HG03159 (cell line): ENCODE measurements around the gene NOL6.
"Not testable (repeated sequence)": the region's sequence is repeated elsewhere in the genome, so short reads cannot be mapped to it uniquely, and the experiment has no call there.

Experiments
- ATAC-seq: cut with Tn5 transposase; IDR thresholded peaks from one replicate; pipeline ENCODE4 v1.9.1; 2021; ENCODE audit warnings: mild to moderate bottlenecking, moderate library complexity; ENCODE audit not compliant: unreplicated experiment

NOL6 gene

GRCh38 chr9:33473643-33474352, at the start of gene NOL6:
Gene NOL6 (minus strand): TSS chr9:33473924. CDS start chr9:33473842, 82 bp downstream.
- peak; percentile 98 for ATAC-seq

GRCh38 chr9:33521861-33522260, 48.1 kb upstream of the NOL6 start:
- ATAC-seq, result not testable (repeated sequence)

GRCh38 chr9:33517934-33518577, 44.3 kb upstream of the NOL6 start:
- not testable (repeated sequence) for ATAC-seq

- no peak for ATAC-seq
These were observed 43.6 kb upstream of the NOL6 start for GRCh38 chr9:33517373-33517772.

GRCh38 chr9:33516397-33516796, 42.7 kb upstream of the NOL6 start:
- not testable (repeated sequence) for ATAC-seq

- not testable (repeated sequence) for ATAC-seq
These were observed 41.7 kb upstream of the NOL6 start for GRCh38 chr9:33515342-33515995.

- ATAC-seq, result not testable (repeated sequence)
These were observed 38.8 kb upstream of the NOL6 start for GRCh38 chr9:33512535-33512934.

- not testable (repeated sequence) for ATAC-seq
These were observed 37.4 kb upstream of the NOL6 start for GRCh38 chr9:33511184-33511517.

GRCh38 chr9:33510262-33511183, 36.8 kb upstream of the NOL6 start:
- ATAC-seq, result peak; percentile 63

GRCh38 chr9:33506626-33507370, 33.1 kb upstream of the NOL6 start:
- no peak for ATAC-seq

- ATAC-seq, result no peak
These were observed 24.7 kb upstream of the NOL6 start for GRCh38 chr9:33498387-33498786.

GRCh38 chr9:33493819-33494218, 20.1 kb upstream of the NOL6 start:
- ATAC-seq, result not testable (repeated sequence)

GRCh38 chr9:33489066-33489465, 15.3 kb upstream of the NOL6 start:
- ATAC-seq, result no peak

- not testable (repeated sequence) for ATAC-seq
These were observed 11.6 kb upstream of the NOL6 start for GRCh38 chr9:33485312-33485711.

- no peak for ATAC-seq
These were observed 7.3 kb upstream of the NOL6 start for GRCh38 chr9:33480976-33481375.

GRCh38 chr9:33480106-33480505, 6.4 kb upstream of the NOL6 start:
- ATAC-seq, result no peak

GRCh38 chr9:33476503-33476902, 2.8 kb upstream of the NOL6 start:
- ATAC-seq, result no peak

- no peak for ATAC-seq
These were observed 1.6 kb upstream of the NOL6 start for GRCh38 chr9:33475357-33475756.

GRCh38 chr9:33472881-33473615, 676 bp downstream of the NOL6 start:
- ATAC-seq, result no peak
